GM18858 (cell line): ENCODE data around the gene C9orf72.
"Not testable (repeated sequence)": the region's sequence is repeated elsewhere in the genome, so short reads cannot be mapped to it uniquely, and the experiment has no call there.

Experiments
- ATAC-seq: cut with Tn5 transposase; IDR thresholded peaks from one replicate; pipeline ENCODE4 v1.9.1; 2021; ENCODE audit not compliant: unreplicated experiment

Gene C9orf72

DNA sequence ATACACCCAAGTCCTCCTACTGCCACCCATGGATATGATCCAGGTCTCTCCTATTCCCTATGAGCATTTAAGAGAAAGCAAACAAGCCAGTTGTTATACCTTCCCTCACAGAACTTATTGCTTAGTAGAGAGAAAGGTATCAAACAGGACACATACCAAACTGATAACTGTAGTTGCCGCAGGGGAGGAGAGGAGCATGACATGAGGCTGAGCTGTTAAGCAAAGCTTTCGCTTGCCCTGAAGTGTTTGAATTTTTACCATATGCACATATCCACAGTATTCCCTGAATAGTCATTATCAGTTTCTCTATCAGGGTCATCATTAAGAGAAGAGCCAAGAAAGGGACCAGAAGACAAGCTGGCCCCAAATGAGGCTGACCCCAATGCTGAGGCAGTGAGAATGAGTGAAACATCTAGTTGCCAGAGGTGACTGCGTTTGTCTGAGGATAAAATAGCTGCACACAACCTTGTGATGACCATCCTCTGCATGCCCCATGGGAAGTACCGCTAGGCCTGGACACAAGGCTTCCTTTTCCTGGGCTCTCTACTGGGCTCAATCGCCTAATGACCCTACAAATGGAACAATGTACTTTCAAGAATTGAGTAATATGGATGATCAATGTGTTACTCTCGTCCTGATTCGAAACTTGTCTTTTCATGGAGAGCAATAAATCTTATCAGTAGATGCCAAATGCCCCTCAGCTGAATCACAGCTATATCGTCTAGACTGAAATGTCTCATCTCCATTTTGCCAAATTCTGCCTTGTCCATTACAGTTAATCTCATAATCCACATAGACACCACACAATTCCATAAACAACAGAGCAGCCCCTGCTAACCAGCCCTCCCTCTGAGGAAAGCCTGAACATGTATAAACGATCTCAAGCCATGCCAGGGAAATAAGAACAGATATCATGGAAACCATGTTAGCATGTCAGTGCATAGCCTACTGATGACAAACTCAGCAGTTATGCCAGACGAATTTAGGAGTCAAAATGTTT lies 53.5 kb downstream of the C9orf72 start:
- no peak for ATAC-seq

DNA sequence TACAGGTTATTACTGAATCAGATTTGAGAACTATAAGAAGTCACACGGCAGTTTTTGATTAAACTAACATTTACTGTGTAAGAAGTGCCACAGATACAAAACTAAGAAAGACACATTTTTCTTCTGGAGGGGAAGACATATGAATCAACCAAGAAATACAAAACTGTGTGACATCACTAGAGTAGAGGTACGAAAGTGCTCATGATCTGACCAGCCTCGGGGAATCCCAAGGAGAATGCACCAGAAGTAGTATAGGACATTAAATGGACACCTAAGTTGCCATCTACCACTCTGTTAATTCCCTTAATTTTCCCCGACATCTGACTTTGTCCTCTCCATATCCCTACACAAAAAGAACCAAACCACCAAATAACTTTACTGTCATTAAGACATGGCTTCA lies 54.5 kb downstream of the C9orf72 start:
- ATAC-seq = no peak

GRCh38 chr9:27518006-27518405 lies 55.3 kb downstream of the C9orf72 start:
- ATAC-seq = no peak

DNA sequence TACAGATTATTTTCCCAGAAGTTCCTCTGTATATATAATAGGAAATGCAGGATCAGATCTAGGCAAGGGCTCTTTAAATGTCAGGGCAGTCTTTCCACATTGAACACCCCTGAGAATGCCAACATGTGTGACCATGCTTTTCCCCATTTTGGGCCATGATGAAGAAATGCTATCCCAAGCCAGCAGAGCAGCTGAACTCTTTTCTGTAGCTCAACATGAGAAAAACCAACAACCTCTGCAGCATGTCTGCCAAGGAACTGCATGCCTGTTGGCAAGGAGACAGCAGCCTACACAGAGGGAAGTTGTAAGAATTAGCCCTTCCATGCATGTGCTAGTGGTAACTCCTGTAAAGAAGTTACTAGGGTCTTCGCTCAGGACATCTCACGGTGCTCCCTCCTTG lies 58.7 kb downstream of the C9orf72 start:
- no peak for ATAC-seq

- ATAC-seq = no peak
Observed at GRCh38 chr9:27511771-27512170, 61.5 kb downstream of the C9orf72 start.

GRCh38 chr9:27510780-27511179 lies 62.5 kb downstream of the C9orf72 start:
- ATAC-seq = no peak

DNA sequence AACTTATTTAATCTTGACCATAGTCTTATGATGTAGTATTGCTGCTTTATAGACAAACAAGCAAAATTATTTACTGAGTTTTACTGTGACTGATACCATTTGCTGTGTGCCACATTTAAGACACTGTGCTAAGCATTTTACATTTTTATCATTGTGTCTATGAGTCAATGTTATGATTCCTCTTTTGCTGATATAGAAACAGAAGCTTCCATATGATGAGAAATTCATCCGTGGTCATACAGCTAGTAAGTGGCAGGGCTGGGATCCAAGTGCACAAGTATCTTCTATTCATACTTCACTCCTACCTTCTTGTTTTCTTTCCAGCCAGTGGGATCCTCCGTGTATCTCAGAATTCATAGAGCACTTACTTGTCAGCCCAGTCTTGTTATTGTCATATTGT lies 66.3 kb downstream of the C9orf72 start:
- no peak for ATAC-seq

- ATAC-seq = no peak
Observed at GRCh38 chr9:27505744-27506161, 67.5 kb downstream of the C9orf72 start.

GRCh38 chr9:27504259-27504658 lies 69.0 kb downstream of the C9orf72 start:
- ATAC-seq = no peak

- ATAC-seq = no peak
Observed at GRCh38 chr9:27503623-27504022, 69.7 kb downstream of the C9orf72 start.

DNA sequence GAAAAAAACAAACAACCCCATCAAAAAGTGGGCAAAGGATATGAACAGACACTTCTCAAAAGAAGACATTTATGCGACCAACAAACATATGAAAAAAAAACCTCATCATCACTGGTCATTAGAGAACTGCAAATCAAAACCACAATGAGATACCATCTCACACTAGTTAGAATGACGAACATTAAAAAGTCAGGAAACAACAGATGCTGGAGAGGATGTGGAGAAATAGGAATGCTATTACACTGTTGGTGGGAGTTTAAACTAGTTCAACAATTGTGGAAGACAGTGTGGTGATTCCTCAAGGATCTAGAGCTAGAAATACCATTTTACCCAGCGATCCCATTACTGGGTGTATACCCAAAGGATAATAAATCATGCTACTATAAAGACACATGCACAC lies 72.4 kb downstream of the C9orf72 start:
- not testable (repeated sequence) for ATAC-seq

- ATAC-seq = peak; percentile 73
Observed at GRCh38 chr9:27499451-27499850, 73.8 kb downstream of the C9orf72 start.

DNA sequence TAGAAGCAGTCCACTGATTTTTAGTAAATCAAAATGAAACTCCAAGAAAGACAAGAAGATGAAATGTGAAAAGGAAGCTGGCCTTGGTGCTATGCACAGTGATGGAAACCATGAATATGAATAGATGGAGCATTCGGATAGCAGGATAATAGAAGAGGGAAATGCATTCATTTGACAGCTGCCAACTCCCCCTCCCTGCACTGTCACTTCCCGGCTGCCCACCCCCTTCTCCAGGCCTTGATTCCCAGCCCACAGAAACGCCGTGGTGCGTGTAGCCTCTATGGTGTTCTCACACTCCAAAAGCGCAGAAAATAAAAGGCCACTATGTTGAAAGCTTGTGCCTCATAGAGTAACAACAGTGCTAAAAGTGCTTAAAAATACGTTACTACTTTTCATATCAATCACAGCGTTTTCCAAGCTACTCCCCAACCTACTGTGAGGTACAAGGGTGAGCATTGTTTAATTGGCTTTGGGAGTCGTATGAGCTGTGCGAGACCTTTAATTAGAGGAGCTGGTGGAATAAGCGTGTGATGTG lies 75.3 kb downstream of the C9orf72 start:
- ATAC-seq = no peak
